DOHH2 (cell line): Measurements from ENCODE around the gene ZNF157.
A peak's percentile ranks its signal among the peaks of the same experiment; 100 is the strongest.
"Not testable (repeated sequence)": the region's sequence is repeated elsewhere in the genome, so short reads cannot be mapped to it uniquely, and the experiment has no call there.

Source experiments
- H3F3A ChIP-seq: fragments of 200-600 bp; sonication (generic), shearing (Covaris generic); 2 replicates; pipeline ENCODE4 v1.6.0; 2016; ENCODE audit warnings: antibody characterized with exemption, mild to moderate bottlenecking; ENCODE audit not compliant: control insufficient read depth, insufficient read depth
- H3K27ac ChIP-seq: fragments of 200-600 bp; sonication (generic); 2 replicates; pipeline ENCODE4 v1.5.1; 2014; ENCODE audit warnings: low read depth, mild to moderate bottlenecking, low read length, moderate library complexity
- H3K27me3 ChIP-seq: fragments of 200-600 bp; sonication (generic); 2 replicates; pipeline ENCODE4 v1.6.1; 2014; ENCODE audit warnings: mild to moderate bottlenecking, low read length, mixed read lengths; ENCODE audit not compliant: control insufficient read depth
- H3K36me3 ChIP-seq: fragments of 200-600 bp; sonication (generic); 2 replicates; pipeline ENCODE4 v1.6.1; 2014; ENCODE audit warnings: mild to moderate bottlenecking, low read length, moderate library complexity, mixed read lengths; ENCODE audit not compliant: control insufficient read depth
- H3K4me1 ChIP-seq: fragments of 200-600 bp; sonication (generic); 2 replicates; pipeline ENCODE4 v1.6.1; 2014; ENCODE audit warnings: mild to moderate bottlenecking, low read length, mixed read lengths; ENCODE audit not compliant: control insufficient read depth
- H3K4me2 ChIP-seq: fragments of 200-600 bp; sonication (generic); 2 replicates; pipeline ENCODE4 v1.6.0; 2014; ENCODE audit warnings: mild to moderate bottlenecking, low read length, moderate library complexity
- H3K4me3 ChIP-seq: fragments of 200-600 bp; sonication (generic); 2 replicates; pipeline ENCODE4 v1.5.1; 2014; ENCODE audit warnings: mild to moderate bottlenecking, low read length, mixed read lengths
- H3K79me2 ChIP-seq: fragments of 200-600 bp; sonication (generic); 2 replicates; pipeline ENCODE4 v1.6.1; 2014; ENCODE audit warnings: mild to moderate bottlenecking, low read length, mixed read lengths; ENCODE audit not compliant: control insufficient read depth
- H3K9me2 ChIP-seq: fragments of 200-600 bp; sonication (generic); replicated peaks from 2 replicates; pipeline ENCODE4 v1.6.1; 2014; ENCODE audit warnings: mild to moderate bottlenecking, low read length, mixed read lengths; ENCODE audit not compliant: control insufficient read depth
- H3K9me3 ChIP-seq: fragments of 200-600 bp; sonication (generic); 2 replicates; pipeline ENCODE4 v1.6.1; 2014; ENCODE audit warnings: antibody characterized with exemption, low read length, mixed read lengths; ENCODE audit not compliant: control insufficient read depth, insufficient read depth
- H4K20me1 ChIP-seq: fragments of 200-600 bp; sonication (generic); 2 replicates; pipeline ENCODE4 v1.6.0; 2014; ENCODE audit warnings: low read depth, mild to moderate bottlenecking, antibody characterized with exemption, low read length, moderate library complexity; ENCODE audit not compliant: control insufficient read depth, insufficient read depth
- CTCF ChIP-seq: fragments of 200-600 bp; sonication (generic); IDR thresholded peaks from one replicate; pipeline ENCODE4 v1.5.1; 2014; ENCODE audit warnings: antibody characterized with exemption, mild to moderate bottlenecking, low read depth, low read length; ENCODE audit not compliant: poor library complexity, severe bottlenecking
- EZH2phosphoT487 ChIP-seq: fragments of 200-600 bp; sonication (generic); IDR thresholded peaks from 2 replicates; pipeline ENCODE4 v1.6.1; 2017; ENCODE audit warnings: borderline replicate concordance, mild to moderate bottlenecking, antibody characterized with exemption, low read length, moderate library complexity, mixed read lengths

Gene ZNF157

DNA sequence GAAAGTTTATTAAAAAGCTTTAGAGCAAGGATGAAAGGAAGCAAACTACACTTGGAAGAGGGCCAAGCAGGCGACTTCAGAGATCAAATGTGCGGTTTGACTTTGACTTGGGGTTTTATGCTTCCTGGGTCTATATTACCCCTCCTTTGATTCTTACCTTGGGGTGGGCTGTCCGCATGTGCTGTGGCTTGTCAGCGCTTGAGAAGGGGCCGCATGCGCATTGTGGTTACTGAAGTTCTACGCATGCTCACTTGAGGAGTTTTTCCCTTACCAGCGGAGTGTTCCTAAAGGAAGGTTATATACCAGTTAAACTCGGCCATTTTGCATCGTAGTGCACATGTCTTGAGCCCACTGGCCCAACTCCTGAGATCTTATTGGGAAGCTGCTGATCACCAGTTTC lies 9.9 kb downstream of the ZNF157 start:
- Histone ChIP-seq H3K79me2 (no peaks in the 10 kb centered on the region), H3K9me2 (no peaks in the 10 kb centered on the region), H3K4me1 (peaks cover 16% of the 10 kb centered on the region), H3K9me3 (no peaks in the 10 kb centered on the region), H3K4me2 (peak overlapping the region; percentile 31; the same call in 1 of the 2 replicates), H4K20me1 (no peaks in the 10 kb centered on the region), H3K27me3 (no peaks in the 10 kb centered on the region), H3K27ac (no peak overlapping the region), H3F3A (no peaks in the 10 kb centered on the region), H3K4me3 (no peak overlapping the region), H3K36me3 (no peaks in the 10 kb centered on the region)
- no peak for TF ChIP-seq CTCF
- TF ChIP-seq EZH2phosphoT487, result no peak

GRCh38 chrX:47380837-47381236 lies 10.5 kb downstream of the ZNF157 start:
- not testable (repeated sequence) for H3K9me3 ChIP-seq, H3K79me2 ChIP-seq, H4K20me1 ChIP-seq, H3K36me3 ChIP-seq, H3F3A ChIP-seq, H3K4me3 ChIP-seq, H3K27me3 ChIP-seq, H3K27ac ChIP-seq, H3K9me2 ChIP-seq
- Histone ChIP-seq H3K4me1 (peaks cover 16% of the 10 kb centered on the region), H3K4me2 (peak overlapping the region; percentile 19; the same call in 1 of the 2 replicates)

GRCh38 chrX:47384502-47384901 lies 14.1 kb downstream of the ZNF157 start:
- no peak overlapping the region for H3K4me3 ChIP-seq
- H3K4me2 ChIP-seq, result peak overlapping the region; percentile 26; the same call in 1 of the 2 replicates
- H3K27me3 ChIP-seq, result no peaks in the 10 kb centered on the region
- no peaks in the 10 kb centered on the region for H3K79me2 ChIP-seq
- H3F3A ChIP-seq, result no peaks in the 10 kb centered on the region
- H4K20me1 ChIP-seq, result no peaks in the 10 kb centered on the region
- peaks cover 16% of the 10 kb centered on the region for H3K4me1 ChIP-seq
- no peaks in the 10 kb centered on the region for H3K36me3 ChIP-seq
- H3K9me2 ChIP-seq, result no peaks in the 10 kb centered on the region
- TF ChIP-seq EZH2phosphoT487 (no peak), CTCF (peak; percentile 67)
- H3K9me3 ChIP-seq, result no peaks in the 10 kb centered on the region
- H3K27ac ChIP-seq, result no peak overlapping the region

GRCh38 chrX:47390780-47391179 lies 20.4 kb downstream of the ZNF157 start:
- no peaks in the 10 kb centered on the region for H4K20me1 ChIP-seq

More at GRCh38 chrX:47390780-47391179, 20.4 kb downstream of the ZNF157 start:
- H3K4me2 ChIP-seq, result no peak overlapping the region
- no peaks in the 10 kb centered on the region for H3K27me3 ChIP-seq
- no peak overlapping the region for H3K4me3 ChIP-seq
- no peak overlapping the region for H3K27ac ChIP-seq
- no peaks in the 10 kb centered on the region for H3K9me3 ChIP-seq
- peaks cover 4% of the 10 kb centered on the region for H3K4me1 ChIP-seq
- no peaks in the 10 kb centered on the region for H3F3A ChIP-seq
- no peaks in the 10 kb centered on the region for H3K9me2 ChIP-seq
- H3K36me3 ChIP-seq, result no peaks in the 10 kb centered on the region
- H3K79me2 ChIP-seq, result no peaks in the 10 kb centered on the region
- TF ChIP-seq EZH2phosphoT487, result no peak
- TF ChIP-seq CTCF, result no peak
